PC-3 (cell line): Measurements from ENCODE around the gene SLC2A13. TPM values are rescaled to one million over a fixed set of nuclear protein-coding genes. Genes with fewer than 3 reads are reported as not detected.
A peak's percentile ranks its signal among the peaks of the same experiment; 100 is the strongest.

Experiments used
- ATAC-seq: fragments of 200-7000 bp; cut with Tn5 transposase; 2 replicates; pipeline ENCODE4 v1.9.1; 2020; ENCODE audit warnings: mild to moderate bottlenecking, moderate library complexity
- BruUV-seq: library from RNA; stranded (reverse); fragments of 400-500 nt; replicated peaks from 2 replicates; lab custom pipeline; 2021; lab: Mats Ljungman, UMichigan
- CTCF ChIA-PET: fragments of 300-600 bp; sonication (Branson Sonifier 250); formaldehyde crosslinking; loops from one replicate; lab custom pipeline; 2022; ENCODE audit warnings: antibody characterized with exemption; lab: Charles Lee
- POLR2A ChIA-PET: fragments of 300-600 bp; sonication (Branson Sonifier 250); formaldehyde crosslinking; loops from one replicate; lab custom pipeline; 2022; ENCODE audit warnings: antibody characterized with exemption; ENCODE audit not compliant: unreplicated experiment; lab: Charles Lee
- DNase-seq: peaks from one replicate; pipeline ENCODE4 v3.0.0-alpha.2; 2015
- H2AFZ ChIP-seq: fragments of 300-600 bp; sonication (generic); 2 replicates; pipeline ENCODE4 v1.6.0; 2016; ENCODE audit warnings: antibody characterized with exemption, low read length
- H3F3A ChIP-seq: fragments of 300-600 bp; sonication (generic); one replicate; pipeline ENCODE4 v1.6.0; 2017; ENCODE audit warnings: antibody characterized with exemption, low read length, control low read depth, mild to moderate bottlenecking; ENCODE audit not compliant: unreplicated experiment
- H3K27ac ChIP-seq: fragments of 300-600 bp; sonication (generic); 2 replicates; pipeline ENCODE4 v1.5.1; 2016; ENCODE audit warnings: mild to moderate bottlenecking, low read length
- H3K27me3 ChIP-seq: fragments of 300-600 bp; sonication (generic); 2 replicates; pipeline ENCODE4 v1.6.1; 2016; ENCODE audit warnings: low read length, mixed read lengths
- H3K36me3 ChIP-seq: fragments of 300-600 bp; sonication (generic); 2 replicates; pipeline ENCODE4 v1.6.1; 2016; ENCODE audit warnings: low read depth, mixed run types, low read length, mixed read lengths
- H3K4me1 ChIP-seq: fragments of 300-600 bp; sonication (generic); 2 replicates; pipeline ENCODE4 v1.5.1; 2016; ENCODE audit warnings: low read length; ENCODE audit not compliant: insufficient read depth
- H3K4me2 ChIP-seq: fragments of 300-600 bp; sonication (generic); 2 replicates; pipeline ENCODE4 v1.6.0; 2016; ENCODE audit warnings: low read length
- H3K4me3 ChIP-seq: fragments of 300-600 bp; sonication (generic); 2 replicates; pipeline ENCODE4 v1.5.1; 2016; ENCODE audit warnings: mild to moderate bottlenecking, low read length, mixed read lengths
- H3K79me2 ChIP-seq: fragments of 300-600 bp; sonication (generic); 2 replicates; pipeline ENCODE4 v1.6.1; 2017; ENCODE audit warnings: low read length, mixed read lengths
- H3K9ac ChIP-seq: fragments of 300-600 bp; sonication (generic); 2 replicates; pipeline ENCODE4 v1.6.0; 2016; ENCODE audit warnings: mild to moderate bottlenecking, low read length
- H3K9me2 ChIP-seq: fragments of 300-600 bp; sonication (generic); replicated peaks from 2 replicates; pipeline ENCODE4 v1.6.1; 2016; ENCODE audit warnings: mixed run types, low read length, mixed read lengths
- H3K9me3 ChIP-seq: fragments of 300-600 bp; sonication (generic); 2 replicates; pipeline ENCODE4 v1.6.1; 2016; ENCODE audit warnings: low read length, mixed read lengths
- H4K20me1 ChIP-seq: fragments of 300-600 bp; sonication (generic); 2 replicates; pipeline ENCODE4 v1.6.1; 2016; ENCODE audit warnings: low read length, mixed read lengths
- CTCF ChIP-seq: fragments of 300-600 bp; sonication (generic); conservative IDR thresholded peaks from 2 replicates; pipeline ENCODE4 v1.5.1; 2017; ENCODE audit warnings: antibody characterized with exemption, low read depth, mild to moderate bottlenecking, low read length
- EZH2 ChIP-seq: fragments of 300-600 bp; sonication (generic); IDR thresholded peaks from one replicate; pipeline ENCODE4 v1.6.1; 2017; ENCODE audit warnings: antibody characterized with exemption, mild to moderate bottlenecking, low read length; ENCODE audit not compliant: unreplicated experiment
- EZH2phosphoT487 ChIP-seq: fragments of 300-600 bp; sonication (generic); IDR thresholded peaks from 2 replicates; pipeline ENCODE4 v1.6.1; 2018; ENCODE audit warnings: mild to moderate bottlenecking, antibody characterized with exemption, low read length, borderline replicate concordance
- intact Hi-C: fragments of 100-400 bp; cut with micrococcal nuclease; formaldehyde crosslinking; loops from 2 replicates; pipeline ENCODE4 v1.9.0; 2023
- total RNA-seq: library from RNA; depleted of rRNA; stranded (reverse); fragments of >200 nt; gene quantifications from 2 replicates; pipeline ENCODE4 v1.2.3, GENCODE V29; 2014

Gene SLC2A13
- total RNA-seq, 1 experiment from 2014 or later = 3.4 TPM

- Histone ChIP-seq H4K20me1 (no peaks in the 10 kb centered on the region), H3K9ac (no peak overlapping the region), H2AFZ (no peak overlapping the region), H3K4me1 (peaks cover 19% of the 10 kb centered on the region), H3K9me3 (no peaks in the 10 kb centered on the region), H3K9me2 (no peaks in the 10 kb centered on the region), H3K36me3 (no peaks in the 10 kb centered on the region), H3K4me3 (no peak overlapping the region), H3K79me2 (no peaks in the 10 kb centered on the region), H3F3A (no peaks in the 10 kb centered on the region), H3K27me3 (no peaks in the 10 kb centered on the region), H3K4me2 (no peak overlapping the region), H3K27ac (peak overlapping the region; percentile 23; the same call in 1 of the 2 replicates)
- intact Hi-C loops = no loop called here
- TF ChIP-seq CTCF = no peak
- TF ChIP-seq EZH2 = no peak
- TF ChIP-seq EZH2phosphoT487 = no peak
- BruUV-seq = no TSS peak
- ATAC-seq = peak; percentile 25; the same call in 1 of the 2 replicates
- ChIA-PET POLR2A (no interaction called here), CTCF (no interaction called here)
- DNase-seq = peak; percentile 21
Measured at GRCh38 chr12:40015345-40015744, 90.5 kb downstream of the SLC2A13 start.

- intact Hi-C loops = loop anchor here (2.0 to 5.0 kb wide), 2 partner anchors 41 to 298 kb away; no protein-coding TSS in a partner anchor
- H3K9me2 ChIP-seq = no peaks in the 10 kb centered on the region
- H2AFZ ChIP-seq = no peak overlapping the region
- ChIA-PET CTCF (no interaction called here), POLR2A (no interaction called here)
- no peak overlapping the region for H3K27ac ChIP-seq
- H4K20me1 ChIP-seq = no peaks in the 10 kb centered on the region
- no peaks in the 10 kb centered on the region for H3K36me3 ChIP-seq
- DNase-seq = no peak
- H3K4me1 ChIP-seq = peaks cover 19% of the 10 kb centered on the region
- H3K4me2 ChIP-seq = no peak overlapping the region
- H3K9me3 ChIP-seq = no peaks in the 10 kb centered on the region
- H3K9ac ChIP-seq = no peak overlapping the region
- H3F3A ChIP-seq = no peaks in the 10 kb centered on the region
- no peak for TF ChIP-seq CTCF
- TF ChIP-seq EZH2 = no peak
- TF ChIP-seq EZH2phosphoT487 = no peak
- BruUV-seq = no TSS peak
- ATAC-seq = no peak
- H3K27me3 ChIP-seq = no peaks in the 10 kb centered on the region
- no peak overlapping the region for H3K4me3 ChIP-seq
- no peaks in the 10 kb centered on the region for H3K79me2 ChIP-seq
Measured at GRCh38 chr12:40013847-40014246, 92.0 kb downstream of the SLC2A13 start.

- no peak overlapping the region for H3K9ac ChIP-seq
- H3K4me2 ChIP-seq = no peak overlapping the region
- H3K9me3 ChIP-seq = no peaks in the 10 kb centered on the region
- no TSS peak for BruUV-seq
- POLR2A ChIA-PET = interaction anchor here (0.6 kb wide), 1 partner anchor 56 kb away, joined by 15 read pairs; no protein-coding TSS in a partner anchor
- no peaks in the 10 kb centered on the region for H3F3A ChIP-seq
- no peaks in the 10 kb centered on the region for H4K20me1 ChIP-seq
- peaks cover 19% of the 10 kb centered on the region for H3K4me1 ChIP-seq
- H3K27ac ChIP-seq = no peak overlapping the region
- no peak overlapping the region for H3K4me3 ChIP-seq
- H3K27me3 ChIP-seq = no peaks in the 10 kb centered on the region
- ATAC-seq = no peak
- CTCF ChIA-PET = no interaction called here
- H2AFZ ChIP-seq = no peak overlapping the region
- no peak for DNase-seq
- H3K79me2 ChIP-seq = no peaks in the 10 kb centered on the region
- intact Hi-C loops = loop anchor here (2.0 to 5.0 kb wide), 2 partner anchors 42 to 299 kb away; no protein-coding TSS in a partner anchor
- no peaks in the 10 kb centered on the region for H3K36me3 ChIP-seq
- no peaks in the 10 kb centered on the region for H3K9me2 ChIP-seq
- TF ChIP-seq EZH2 (no peak), CTCF (no peak), EZH2phosphoT487 (no peak)
Measured at GRCh38 chr12:40013292-40013691, 92.6 kb downstream of the SLC2A13 start.
